ENCODE results near the gene ABHD14A.

Gene ABHD14A

GRCh38 chr3:51929420-51930003 is 45.4 kb upstream of the ABHD14A start:
- TF ChIP-seq, protein P1, sequence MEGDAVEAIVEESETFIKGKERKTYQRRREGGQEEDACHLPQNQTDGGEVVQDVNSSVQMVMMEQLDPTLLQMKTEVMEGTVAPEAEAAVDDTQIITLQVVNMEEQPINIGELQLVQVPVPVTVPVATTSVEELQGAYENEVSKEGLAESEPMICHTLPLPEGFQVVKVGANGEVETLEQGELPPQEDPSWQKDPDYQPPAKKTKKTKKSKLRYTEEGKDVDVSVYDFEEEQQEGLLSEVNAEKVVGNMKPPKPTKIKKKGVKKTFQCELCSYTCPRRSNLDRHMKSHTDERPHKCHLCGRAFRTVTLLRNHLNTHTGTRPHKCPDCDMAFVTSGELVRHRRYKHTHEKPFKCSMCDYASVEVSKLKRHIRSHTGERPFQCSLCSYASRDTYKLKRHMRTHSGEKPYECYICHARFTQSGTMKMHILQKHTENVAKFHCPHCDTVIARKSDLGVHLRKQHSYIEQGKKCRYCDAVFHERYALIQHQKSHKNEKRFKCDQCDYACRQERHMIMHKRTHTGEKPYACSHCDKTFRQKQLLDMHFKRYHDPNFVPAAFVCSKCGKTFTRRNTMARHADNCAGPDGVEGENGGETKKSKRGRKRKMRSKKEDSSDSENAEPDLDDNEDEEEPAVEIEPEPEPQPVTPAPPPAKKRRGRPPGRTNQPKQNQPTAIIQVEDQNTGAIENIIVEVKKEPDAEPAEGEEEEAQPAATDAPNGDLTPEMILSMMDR (IDR thresholded peaks at IDR 0.05; ENCODE audit: low read length): no peak
- TF ChIP-seq EZH2 (optimal IDR thresholded peaks at IDR 0.05; ENCODE audit: low read depth, low read length): no peak
- DNase-seq: no peak
- H3K79me2 ChIP-seq (ENCODE audit: low read length): no peaks in the 10 kb centered on the region

GRCh38 chr3:51930439-51930838 is 44.4 kb upstream of the ABHD14A start:
- H3K27ac ChIP-seq (ENCODE audit: low read length): no peak overlapping the region
- TF ChIP-seq, protein P1 (IDR thresholded peaks at IDR 0.05; ENCODE audit: low read length): no peak
- no peak for TF ChIP-seq EZH2phosphoT487 (IDR thresholded peaks at IDR 0.05; ENCODE audit: low read length)
- TF ChIP-seq EZH2 (optimal IDR thresholded peaks at IDR 0.05; ENCODE audit: low read depth, low read length): no peak

More at GRCh38 chr3:51929420-51930003, 45.4 kb upstream of the ABHD14A start:
- Histone ChIP-seq H3K4me1 (ENCODE audit: low read length) (no peaks in the 10 kb centered on the region), H3K36me3 (replicated peaks; ENCODE audit: insufficient read depth, low read length) (no peaks in the 10 kb centered on the region), H3K9me3 (replicated peaks; ENCODE audit: insufficient read depth, low read length) (no peaks in the 10 kb centered on the region), H3F3A (ENCODE audit: insufficient read depth, low read length) (no peaks in the 10 kb centered on the region), H3K27me3 (replicated peaks; ENCODE audit: insufficient read depth, low read length) (no peaks in the 10 kb centered on the region), H2AFZ (ENCODE audit: low read length) (no peak overlapping the region), H3K9ac (ENCODE audit: low read length) (no peak overlapping the region), H3K27ac (ENCODE audit: low read length) (no peak overlapping the region), H3K9me2 (replicated peaks; ENCODE audit: insufficient read depth, low read length) (no peaks in the 10 kb centered on the region), H4K20me1 (ENCODE audit: insufficient read depth, low read length) (no peaks in the 10 kb centered on the region), H3K4me3 (ENCODE audit: low read length) (no peak overlapping the region), H3K4me2 (ENCODE audit: low read depth, low read length) (no peak overlapping the region)

GRCh38 chr3:51931756-51932155 is 43.1 kb upstream of the ABHD14A start:
- no peak overlapping the region for H3K27ac ChIP-seq (ENCODE audit: low read length)
- H3K4me3 ChIP-seq (ENCODE audit: low read length): no peak overlapping the region
- TF ChIP-seq EZH2 (optimal IDR thresholded peaks at IDR 0.05; ENCODE audit: low read depth, low read length) (no peak), EZH2phosphoT487 (IDR thresholded peaks at IDR 0.05; ENCODE audit: low read length) (no peak)
- TF ChIP-seq, protein P1 (IDR thresholded peaks at IDR 0.05; ENCODE audit: low read length): no peak
- H2AFZ ChIP-seq (ENCODE audit: low read length): no peak overlapping the region
- no peaks in the 10 kb centered on the region for H3K9me2 ChIP-seq (replicated peaks; ENCODE audit: insufficient read depth, low read length)
- no peaks in the 10 kb centered on the region for H4K20me1 ChIP-seq (ENCODE audit: insufficient read depth, low read length)
- no peaks in the 10 kb centered on the region for H3K27me3 ChIP-seq (replicated peaks; ENCODE audit: insufficient read depth, low read length)
- no peak overlapping the region for H3K4me2 ChIP-seq (ENCODE audit: low read depth, low read length)
- no peak for DNase-seq
- H3K4me1 ChIP-seq (ENCODE audit: low read length): no peaks in the 10 kb centered on the region
- H3K9me3 ChIP-seq (replicated peaks; ENCODE audit: insufficient read depth, low read length): no peaks in the 10 kb centered on the region
- H3F3A ChIP-seq (ENCODE audit: insufficient read depth, low read length): no peaks in the 10 kb centered on the region
- no peak overlapping the region for H3K9ac ChIP-seq (ENCODE audit: low read length)
- H3K79me2 ChIP-seq (ENCODE audit: low read length): no peaks in the 10 kb centered on the region
- H3K36me3 ChIP-seq (replicated peaks; ENCODE audit: insufficient read depth, low read length): peaks cover 5% of the 10 kb centered on the region; the same call in 1 of the 2 replicates

More at GRCh38 chr3:51930439-51930838, 44.4 kb upstream of the ABHD14A start:
- no peak for DNase-seq
- Histone ChIP-seq H3K4me3 (ENCODE audit: low read length) (no peak overlapping the region), H3K4me1 (ENCODE audit: low read length) (no peaks in the 10 kb centered on the region), H3F3A (ENCODE audit: insufficient read depth, low read length) (no peaks in the 10 kb centered on the region), H4K20me1 (ENCODE audit: insufficient read depth, low read length) (no peaks in the 10 kb centered on the region), H3K9me2 (replicated peaks; ENCODE audit: insufficient read depth, low read length) (no peaks in the 10 kb centered on the region), H3K9me3 (replicated peaks; ENCODE audit: insufficient read depth, low read length) (no peaks in the 10 kb centered on the region), H3K27me3 (replicated peaks; ENCODE audit: insufficient read depth, low read length) (no peaks in the 10 kb centered on the region), H2AFZ (ENCODE audit: low read length) (no peak overlapping the region), H3K9ac (ENCODE audit: low read length) (no peak overlapping the region), H3K36me3 (replicated peaks; ENCODE audit: insufficient read depth, low read length) (no peaks in the 10 kb centered on the region), H3K79me2 (ENCODE audit: low read length) (no peaks in the 10 kb centered on the region), H3K4me2 (ENCODE audit: low read depth, low read length) (no peak overlapping the region)

All from MM.1S (cell line).